ENCODE data around the gene SLC6A13.

DNA sequence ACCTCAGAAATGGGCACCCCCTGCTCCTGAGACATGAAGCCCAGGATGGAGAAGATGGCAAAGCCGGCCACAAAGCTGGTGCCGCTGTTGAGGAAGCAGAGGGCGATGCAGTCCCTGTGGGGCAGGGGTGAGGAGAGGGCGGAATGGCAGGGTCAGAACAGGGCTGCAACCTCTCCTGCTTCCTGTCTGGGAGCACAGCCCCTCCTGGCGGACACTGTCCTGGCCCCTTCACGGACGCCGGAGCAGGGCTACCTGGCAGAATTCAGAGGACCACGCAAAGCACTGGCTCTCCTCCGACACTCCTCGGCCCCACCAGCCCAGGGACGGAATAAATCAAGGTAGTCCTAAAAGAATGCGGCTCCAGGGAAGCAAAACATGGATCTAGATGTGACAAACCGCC lies 36.2 kb downstream of the SLC6A13 start:
- TF ChIP-seq, protein P1, sequence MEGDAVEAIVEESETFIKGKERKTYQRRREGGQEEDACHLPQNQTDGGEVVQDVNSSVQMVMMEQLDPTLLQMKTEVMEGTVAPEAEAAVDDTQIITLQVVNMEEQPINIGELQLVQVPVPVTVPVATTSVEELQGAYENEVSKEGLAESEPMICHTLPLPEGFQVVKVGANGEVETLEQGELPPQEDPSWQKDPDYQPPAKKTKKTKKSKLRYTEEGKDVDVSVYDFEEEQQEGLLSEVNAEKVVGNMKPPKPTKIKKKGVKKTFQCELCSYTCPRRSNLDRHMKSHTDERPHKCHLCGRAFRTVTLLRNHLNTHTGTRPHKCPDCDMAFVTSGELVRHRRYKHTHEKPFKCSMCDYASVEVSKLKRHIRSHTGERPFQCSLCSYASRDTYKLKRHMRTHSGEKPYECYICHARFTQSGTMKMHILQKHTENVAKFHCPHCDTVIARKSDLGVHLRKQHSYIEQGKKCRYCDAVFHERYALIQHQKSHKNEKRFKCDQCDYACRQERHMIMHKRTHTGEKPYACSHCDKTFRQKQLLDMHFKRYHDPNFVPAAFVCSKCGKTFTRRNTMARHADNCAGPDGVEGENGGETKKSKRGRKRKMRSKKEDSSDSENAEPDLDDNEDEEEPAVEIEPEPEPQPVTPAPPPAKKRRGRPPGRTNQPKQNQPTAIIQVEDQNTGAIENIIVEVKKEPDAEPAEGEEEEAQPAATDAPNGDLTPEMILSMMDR (IDR thresholded peaks at IDR 0.05), result no peak
- no peak for TF ChIP-seq POLR2A (IDR thresholded peaks at IDR 0.05)
